Fibroblast of skin of right biceps (primary cell): ENCODE data around the gene PPFIA3.
"Not testable (repeated sequence)": the region's sequence is repeated elsewhere in the genome, so short reads cannot be mapped to it uniquely, and the experiment has no call there.

Experiments
- DNase-seq: peaks from one replicate; pipeline ENCODE4 v3.0.0-alpha.2; 2013

Gene PPFIA3

GRCh38 chr19:49150106-49150943 lies 31.0 kb downstream of the PPFIA3 start:
- peak; percentile 83 for DNase-seq

- DNase-seq: no peak
These were observed 31.6 kb downstream of the PPFIA3 start for GRCh38 chr19:49150944-49151243.

GRCh38 chr19:49151267-49152118 lies 32.1 kb downstream of the PPFIA3 start:
- peak; percentile 42 for DNase-seq

- DNase-seq: no peak
These were observed 32.8 kb downstream of the PPFIA3 start for GRCh38 chr19:49152119-49152550.

- DNase-seq: no peak
These were observed 33.9 kb downstream of the PPFIA3 start for GRCh38 chr19:49153167-49153809.

- no peak for DNase-seq
These were observed 34.9 kb downstream of the PPFIA3 start for GRCh38 chr19:49154279-49154678.

GRCh38 chr19:49155005-49155819 lies 35.9 kb downstream of the PPFIA3 start, which contains the start of gene HRC:
TSS of gene HRC (minus strand) at chr19:49155396. CDS start at chr19:49155237, 159 bp downstream.
- DNase-seq: no peak

GRCh38 chr19:49155820-49156346 lies 36.5 kb downstream of the PPFIA3 start:
- no peak for DNase-seq

- peak; percentile 83 for DNase-seq
These were observed 38.3 kb downstream of the PPFIA3 start, which contains the start of gene TRPM4 for GRCh38 chr19:49157445-49158224. TSS of gene TRPM4 (plus strand) at chr19:49157792. CDS start at chr19:49157867, 75 bp downstream.

- DNase-seq: no peak
These were observed 41.3 kb downstream of the PPFIA3 start for GRCh38 chr19:49160450-49161189.

- DNase-seq: no peak
These were observed 42.6 kb downstream of the PPFIA3 start for GRCh38 chr19:49161987-49162386.

GRCh38 chr19:49165111-49165750 lies 45.9 kb downstream of the PPFIA3 start:
- no peak for DNase-seq

- no peak for DNase-seq
These were observed 46.5 kb downstream of the PPFIA3 start for GRCh38 chr19:49165865-49166301.

- DNase-seq: no peak
These were observed 48.6 kb downstream of the PPFIA3 start for GRCh38 chr19:49167857-49168409.

- no peak for DNase-seq
These were observed 49.1 kb downstream of the PPFIA3 start for GRCh38 chr19:49168421-49168820.

- DNase-seq: no peak
These were observed 53.9 kb downstream of the PPFIA3 start for GRCh38 chr19:49173198-49173597.

- DNase-seq: no peak
These were observed 61.3 kb downstream of the PPFIA3 start for GRCh38 chr19:49180659-49181058.

- DNase-seq: not testable (repeated sequence)
These were observed 62.9 kb downstream of the PPFIA3 start for GRCh38 chr19:49182010-49182847.
